Germinal center (tissue), 1 donor: ENCODE measurements around the gene VAV2.

Experiments
- DNase-seq: peaks from one replicate; pipeline ENCODE4 v3.0.0; 2012; ENCODE audit warnings: mixed read lengths, low spot score

VAV2 gene

DNA sequence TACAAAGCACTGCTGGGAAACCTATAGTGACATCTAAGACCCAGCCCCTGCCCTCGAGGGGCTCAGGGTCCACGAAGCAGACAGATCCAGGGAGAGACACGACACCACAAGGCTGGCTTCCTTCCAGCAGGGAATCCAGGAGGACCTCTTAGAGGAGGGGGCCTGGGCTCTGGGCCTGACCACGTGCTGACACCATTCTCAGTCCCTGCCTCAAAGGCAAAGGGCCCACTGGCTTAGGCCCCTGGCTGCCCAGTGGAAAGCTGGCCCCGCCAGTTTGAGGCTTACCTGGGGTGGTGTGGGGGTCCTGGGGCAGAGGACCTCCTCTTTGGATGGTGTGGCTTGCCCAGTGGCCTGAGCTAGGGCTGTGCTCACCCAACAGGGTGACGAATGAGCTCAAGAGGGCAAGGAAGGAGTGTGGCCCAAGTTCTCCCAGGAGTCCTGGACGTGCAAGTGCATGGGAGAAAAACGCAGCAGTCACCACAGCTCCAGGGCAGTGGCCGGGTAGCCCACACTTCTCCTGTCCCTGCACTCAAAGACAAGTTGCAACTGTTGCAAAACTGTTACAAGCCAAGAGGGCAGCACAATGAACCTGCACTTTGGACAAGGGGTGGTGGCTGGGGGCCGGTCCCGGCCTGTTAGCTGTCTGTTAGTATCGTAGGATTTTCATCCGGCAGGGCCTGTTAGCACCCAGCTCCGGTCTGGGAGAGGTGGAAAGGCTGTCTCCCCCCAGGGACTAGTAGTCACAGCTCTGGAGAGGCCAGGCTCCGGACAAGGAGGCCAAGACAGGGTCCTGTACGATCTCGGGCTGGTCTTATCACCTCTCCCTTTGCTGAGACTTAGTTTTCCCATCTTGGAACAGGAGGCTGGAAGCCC, 252.5 kb downstream of the VAV2 start:
- DNase-seq: no peak

DNA sequence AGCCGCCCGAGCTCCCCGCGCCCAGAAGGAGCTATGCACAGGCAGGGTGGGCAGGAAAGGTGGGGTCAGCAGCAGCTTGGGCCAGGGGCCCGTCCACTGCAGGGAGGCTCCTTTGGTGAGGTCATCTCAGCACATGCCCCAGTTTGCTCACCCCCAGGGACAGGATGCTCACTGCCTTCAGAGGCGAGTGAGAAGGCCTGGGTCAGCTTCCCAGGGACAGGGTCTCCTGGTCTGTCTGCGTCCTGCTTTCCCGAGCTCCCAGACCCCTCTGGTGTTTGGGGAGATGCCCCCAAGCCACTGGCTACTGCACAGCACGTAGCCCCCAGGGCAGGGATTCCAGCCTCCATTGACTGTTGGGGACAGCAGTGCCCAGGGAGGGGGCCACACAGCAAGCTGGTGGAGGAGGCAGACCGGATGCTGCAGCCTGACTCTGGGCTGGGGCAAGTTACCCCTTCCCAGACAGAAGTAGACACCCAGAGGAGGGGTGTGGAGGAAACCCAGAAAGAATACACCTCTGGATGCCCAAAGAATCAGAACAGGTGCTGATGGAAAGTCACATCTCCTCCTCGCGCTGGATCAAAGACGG, 253.4 kb downstream of the VAV2 start:
- no peak for DNase-seq

DNA sequence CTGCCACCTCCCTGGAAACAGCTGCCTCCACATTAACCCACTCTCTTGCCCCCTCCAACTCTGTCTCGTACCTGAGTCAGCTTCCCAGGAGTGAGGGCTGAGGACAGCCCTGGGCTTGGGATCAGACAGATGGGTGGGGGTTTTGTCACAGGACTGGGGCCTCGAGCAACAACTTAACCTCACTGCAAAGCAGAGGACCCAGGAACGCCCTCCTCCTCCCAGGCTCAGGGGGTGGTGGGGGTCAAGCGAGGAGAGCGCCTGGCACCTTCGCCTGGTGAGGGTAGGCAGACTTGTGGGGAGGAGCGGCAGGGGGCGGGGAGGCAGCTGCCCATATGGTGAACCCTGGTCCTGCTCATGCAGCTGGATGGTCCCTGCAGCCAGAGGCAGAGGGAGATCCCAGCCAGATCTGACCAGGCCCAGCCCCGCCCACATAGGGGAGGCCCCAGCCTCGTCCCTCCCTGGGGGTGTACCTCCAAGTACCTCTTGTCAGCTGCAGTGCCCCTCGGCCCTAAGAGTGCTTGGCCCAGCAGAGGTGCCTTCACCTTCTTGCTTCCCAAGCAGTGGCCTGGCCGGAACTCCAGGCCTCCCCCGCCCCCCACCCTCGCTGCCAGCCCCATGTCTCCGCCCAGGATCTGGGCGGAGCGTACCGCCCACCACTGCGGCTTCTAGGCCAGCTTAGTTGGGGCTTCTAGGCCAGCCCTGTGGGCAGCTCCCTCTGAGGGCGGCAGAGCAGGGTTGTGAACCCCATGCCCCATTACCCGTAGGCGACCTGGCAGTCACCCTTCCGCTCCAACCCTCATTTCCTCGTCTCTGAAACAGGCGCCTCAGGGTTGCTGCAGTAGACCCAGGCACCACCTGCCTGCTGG, 254.1 kb downstream of the VAV2 start, which contains the start of gene SARDH:
TSS of gene SARDH (minus strand) at position 579 of the 866 bp plus-strand sequence. CDS start 4,179 bp downstream, outside the sequence.
- peak; percentile 47 for DNase-seq

DNA sequence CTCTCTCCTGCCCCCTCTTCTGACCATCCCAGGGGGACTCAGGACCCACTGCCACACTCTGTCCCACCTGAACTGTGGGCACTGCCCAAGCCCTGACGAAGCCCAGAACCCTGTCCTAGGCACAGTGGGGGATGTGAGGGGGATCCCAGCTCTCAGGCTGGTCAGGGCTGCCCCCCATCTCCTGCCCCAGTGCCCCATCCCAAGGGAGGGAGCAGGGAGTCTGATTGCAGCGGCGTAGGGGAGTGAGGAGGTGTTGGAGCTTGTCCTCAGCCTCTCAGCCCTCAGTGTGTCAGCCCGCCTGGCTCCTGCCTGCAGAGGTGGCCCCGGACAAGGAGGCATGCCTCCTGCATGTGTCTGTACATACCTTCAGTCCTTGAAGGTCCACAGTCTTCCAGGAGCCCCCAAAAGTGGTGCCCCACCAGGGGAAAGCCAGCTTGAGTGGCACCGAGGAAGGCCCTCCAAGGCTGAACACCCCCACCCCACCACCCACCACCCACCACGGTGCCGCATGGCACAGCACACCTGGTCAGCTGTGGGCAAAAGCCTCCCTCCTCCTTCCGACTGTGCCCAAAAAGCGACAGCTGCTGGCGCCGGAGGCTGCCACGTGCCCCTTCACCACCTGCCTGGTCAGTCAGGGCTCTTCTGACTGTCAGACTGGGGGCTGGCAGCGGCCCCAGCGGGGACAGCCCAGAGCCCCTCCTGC, 254.9 kb downstream of the VAV2 start:
- DNase-seq: no peak

DNA sequence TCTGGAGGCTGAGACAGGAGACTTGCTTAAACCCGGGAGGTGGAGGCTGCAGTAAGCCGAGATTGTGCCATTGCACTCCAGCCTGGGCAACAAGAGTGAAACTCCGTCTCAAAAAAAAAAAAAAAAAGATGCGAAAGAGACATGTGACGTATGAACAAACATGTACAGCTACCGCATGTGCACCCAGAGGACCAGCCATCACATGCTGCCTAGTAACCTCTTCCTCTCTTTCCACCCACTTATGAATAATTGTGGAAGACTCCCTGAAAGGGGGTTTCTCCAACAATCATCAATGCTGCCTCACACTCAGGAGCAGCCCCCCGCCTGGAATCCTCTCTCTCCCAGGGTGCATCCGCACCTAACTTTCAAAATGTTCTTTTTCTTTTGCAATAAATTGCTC, 256.2 kb downstream of the VAV2 start:
- DNase-seq: no peak

DNA sequence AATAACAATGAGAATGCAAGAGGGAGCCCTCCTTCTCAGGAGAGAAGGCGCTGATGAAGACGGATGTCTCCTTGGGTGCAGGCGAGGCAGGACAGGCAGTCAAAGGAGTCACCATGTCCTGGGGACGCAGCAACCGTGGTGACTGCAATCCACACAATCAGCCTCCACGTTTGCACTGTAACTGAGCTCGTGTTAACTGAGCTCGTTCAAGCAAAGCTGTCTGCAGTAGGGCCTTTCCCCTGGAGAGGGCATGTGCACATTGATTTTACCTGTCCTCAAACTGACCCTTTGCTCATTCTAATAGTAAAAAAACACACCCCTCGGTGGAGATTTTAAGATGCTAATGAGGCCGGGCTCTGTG, 256.7 kb downstream of the VAV2 start:
- no peak for DNase-seq

DNA sequence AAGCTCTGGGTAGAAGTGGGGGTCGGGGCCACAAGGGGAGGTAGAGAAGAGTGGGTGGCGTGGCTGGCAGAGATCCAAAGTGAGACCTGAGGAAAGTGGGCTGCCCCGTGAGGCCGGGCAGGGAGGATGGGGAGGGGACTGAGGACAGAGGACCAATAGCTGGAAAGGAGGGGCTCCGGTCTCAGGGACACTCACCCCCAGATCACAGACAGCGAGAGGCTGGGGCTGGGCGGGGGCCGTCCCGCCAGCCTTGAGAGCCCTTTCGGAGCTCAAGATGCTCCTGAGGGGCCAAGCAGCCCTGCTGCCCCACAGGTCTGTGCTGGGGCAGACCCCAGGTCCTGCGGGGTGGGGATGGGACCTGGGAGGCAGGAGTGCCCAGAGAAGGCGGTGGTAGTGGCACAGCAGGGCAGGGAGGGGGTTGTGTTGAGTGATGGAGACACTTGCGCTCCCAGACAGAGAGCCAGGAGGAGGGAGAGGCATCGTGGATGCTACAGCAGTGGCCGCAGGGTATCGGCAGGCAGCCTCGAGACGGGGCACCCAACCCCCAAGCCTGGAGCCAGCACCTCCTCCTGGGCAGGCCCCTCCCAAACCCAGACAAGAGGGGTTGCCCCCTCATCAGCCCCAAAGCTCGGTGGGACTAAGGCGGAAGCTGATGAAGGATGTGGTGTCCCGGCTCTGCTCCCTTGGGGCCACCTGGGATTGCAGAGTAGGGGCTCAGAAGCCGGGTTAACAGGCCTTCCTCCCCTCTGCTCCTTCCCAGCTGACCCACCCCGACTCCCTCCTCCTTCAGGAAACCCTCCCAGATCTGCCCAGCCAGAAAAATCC, 257.3 kb downstream of the VAV2 start:
- no peak for DNase-seq

DNA sequence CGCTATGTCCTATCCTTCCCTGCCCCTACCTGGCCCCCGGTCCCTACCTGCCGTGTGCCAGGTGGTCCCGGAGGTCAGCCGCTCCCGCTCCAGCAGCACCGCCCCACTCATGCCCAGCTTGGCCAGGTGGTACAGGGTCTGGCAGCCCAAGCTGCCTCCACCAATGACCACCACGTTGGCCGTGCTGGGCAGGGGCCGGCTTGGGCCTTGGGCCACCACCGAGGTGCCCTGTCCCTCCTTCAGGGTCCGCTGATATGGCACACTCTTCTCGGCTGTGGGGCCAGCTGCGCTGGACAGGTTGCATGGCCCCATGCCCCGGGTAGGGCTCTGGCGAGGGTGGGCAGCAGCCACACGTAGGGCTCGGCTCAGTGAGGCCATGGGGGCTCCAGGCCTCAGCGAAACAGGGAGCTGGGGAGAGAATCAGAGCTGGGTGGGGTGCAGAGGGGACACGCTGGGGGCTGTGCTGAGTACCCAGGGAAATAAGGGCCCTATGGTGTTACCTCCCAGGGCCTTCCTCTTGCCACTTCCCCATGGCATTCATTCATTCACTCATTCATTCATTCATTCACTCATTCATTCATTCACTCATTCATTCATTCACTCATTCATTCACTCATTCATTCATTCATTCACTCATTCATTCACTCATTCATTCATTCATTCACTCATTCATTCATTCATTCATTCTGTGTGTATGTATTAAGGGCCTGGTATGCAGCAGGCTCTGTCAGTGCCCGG, 258.2 kb downstream of the VAV2 start:
- no peak for DNase-seq

DNA sequence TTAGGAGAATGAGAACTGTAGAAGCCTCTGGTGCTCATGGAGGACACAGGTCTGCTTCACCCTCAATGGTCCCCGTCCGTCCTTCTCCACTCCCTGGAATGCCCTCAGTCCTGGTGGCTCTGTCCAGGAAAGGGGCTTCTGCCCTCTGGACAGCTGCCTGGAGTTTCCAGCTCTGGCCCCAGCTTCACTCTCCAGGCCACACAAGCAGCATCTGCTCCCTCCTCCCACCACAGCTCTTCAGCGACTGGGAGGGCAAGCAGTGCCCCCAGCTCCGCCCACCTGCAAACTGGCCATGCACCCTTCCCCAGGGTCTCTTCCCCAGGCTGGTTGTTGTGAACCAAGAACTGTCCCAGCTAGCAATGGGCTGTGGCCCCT, 258.7 kb downstream of the VAV2 start:
- DNase-seq: no peak

DNA sequence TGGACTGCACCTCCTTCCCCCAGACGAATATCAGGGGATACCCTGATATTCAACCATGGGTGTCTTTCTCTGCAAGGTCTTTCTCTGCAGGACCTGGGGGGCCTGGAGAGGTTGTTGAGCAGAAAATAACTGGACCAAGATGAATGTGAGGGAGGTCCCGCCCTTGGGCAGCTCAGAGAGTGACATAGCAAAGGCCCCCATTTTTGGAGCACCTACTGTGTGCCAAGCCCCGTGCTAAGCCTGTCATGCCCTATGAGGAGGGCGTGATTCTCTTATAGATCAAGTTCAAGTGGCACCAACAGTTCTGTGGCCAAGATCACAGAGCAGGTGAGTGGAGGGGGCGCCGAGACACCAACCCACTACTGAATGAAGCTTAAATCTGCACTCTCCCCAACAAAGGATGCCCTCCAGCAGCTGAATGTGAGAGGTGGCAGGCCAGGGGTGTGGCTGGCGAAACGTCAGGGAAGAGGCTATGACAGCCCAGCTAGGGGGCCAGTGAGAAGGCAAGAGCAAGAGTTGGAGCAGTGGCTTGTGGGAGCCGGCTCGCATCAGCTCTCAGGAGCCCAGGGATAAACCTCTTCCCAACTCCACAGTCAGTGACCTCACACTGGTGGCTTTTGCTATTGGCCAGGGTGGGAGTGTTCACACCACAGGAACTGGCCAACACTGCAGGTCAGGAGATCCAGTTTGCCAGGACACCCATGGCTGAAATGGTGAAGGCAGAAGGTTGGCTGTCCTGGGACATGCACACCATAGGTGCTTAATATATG, 259.3 kb downstream of the VAV2 start:
- DNase-seq: no peak

DNA sequence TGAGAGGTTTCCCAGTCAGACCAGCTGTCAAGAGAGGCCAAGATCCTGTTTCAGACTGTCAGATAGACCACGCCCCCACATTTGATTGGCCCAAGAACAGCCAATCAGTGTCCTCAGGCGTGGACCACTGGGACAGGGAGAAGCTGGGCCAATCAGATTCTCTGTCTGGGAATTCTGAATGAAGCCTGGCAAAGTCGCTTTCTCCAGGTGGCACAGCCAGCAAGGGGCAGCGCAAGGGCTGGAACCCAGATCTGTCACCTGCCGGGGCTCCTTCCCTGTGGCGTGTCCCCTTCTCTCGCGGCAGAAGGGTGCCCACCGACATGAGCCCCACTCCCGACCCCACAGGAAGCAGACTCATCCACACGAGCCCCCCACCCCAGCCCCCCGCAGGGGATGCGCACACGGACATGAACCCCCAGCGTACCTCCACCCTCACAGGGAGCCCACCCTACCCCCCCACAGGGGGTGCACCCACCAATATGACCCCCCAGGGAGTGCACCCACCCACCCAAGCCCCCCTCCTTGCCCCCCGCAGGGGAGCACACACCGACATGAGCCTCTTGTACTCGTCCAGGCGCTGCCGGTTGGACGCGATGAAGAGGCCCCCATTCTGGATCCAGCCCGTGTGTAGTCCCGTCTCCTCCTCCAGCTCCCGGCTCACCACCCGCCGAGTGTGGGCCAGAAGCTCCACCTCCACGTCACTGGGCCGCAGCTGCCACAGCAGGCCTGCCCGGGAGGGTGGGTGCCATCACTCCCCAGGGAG, 260.1 kb downstream of the VAV2 start:
- no peak for DNase-seq

DNA sequence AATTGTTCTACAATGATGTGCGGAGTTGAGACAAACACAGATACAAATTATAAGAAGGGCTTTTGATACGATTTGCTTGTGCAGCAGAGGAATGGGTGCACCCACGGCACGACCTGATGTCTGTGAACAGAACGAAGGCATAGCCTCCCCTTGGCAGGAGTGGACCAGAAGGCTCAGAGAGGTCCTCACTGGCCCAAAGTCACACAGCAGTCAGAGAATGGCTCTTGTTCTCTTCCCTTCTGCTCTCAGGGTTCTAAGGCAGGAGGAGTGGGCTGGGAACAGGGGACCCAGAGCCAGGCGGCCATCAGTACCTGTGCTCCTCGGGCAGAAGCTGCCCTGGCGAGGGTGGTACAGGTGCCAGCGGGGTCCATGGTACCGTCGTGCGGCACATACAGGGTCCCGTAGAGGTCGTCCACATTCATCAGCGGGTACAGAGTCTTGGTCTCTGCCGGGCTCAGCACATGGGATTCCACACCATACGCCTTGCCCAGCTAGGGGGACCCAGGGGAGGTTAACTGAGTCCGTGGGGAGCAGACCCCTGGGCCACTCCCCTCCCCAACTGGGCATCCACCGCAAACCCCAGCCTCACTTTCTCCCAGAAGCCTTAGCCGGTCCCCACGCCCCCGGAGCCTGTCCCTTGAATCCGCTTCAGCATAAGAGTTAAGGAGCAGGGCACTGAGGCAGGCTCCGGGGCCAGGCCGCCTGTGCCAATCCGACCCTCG, 261.0 kb downstream of the VAV2 start:
- no peak for DNase-seq

DNA sequence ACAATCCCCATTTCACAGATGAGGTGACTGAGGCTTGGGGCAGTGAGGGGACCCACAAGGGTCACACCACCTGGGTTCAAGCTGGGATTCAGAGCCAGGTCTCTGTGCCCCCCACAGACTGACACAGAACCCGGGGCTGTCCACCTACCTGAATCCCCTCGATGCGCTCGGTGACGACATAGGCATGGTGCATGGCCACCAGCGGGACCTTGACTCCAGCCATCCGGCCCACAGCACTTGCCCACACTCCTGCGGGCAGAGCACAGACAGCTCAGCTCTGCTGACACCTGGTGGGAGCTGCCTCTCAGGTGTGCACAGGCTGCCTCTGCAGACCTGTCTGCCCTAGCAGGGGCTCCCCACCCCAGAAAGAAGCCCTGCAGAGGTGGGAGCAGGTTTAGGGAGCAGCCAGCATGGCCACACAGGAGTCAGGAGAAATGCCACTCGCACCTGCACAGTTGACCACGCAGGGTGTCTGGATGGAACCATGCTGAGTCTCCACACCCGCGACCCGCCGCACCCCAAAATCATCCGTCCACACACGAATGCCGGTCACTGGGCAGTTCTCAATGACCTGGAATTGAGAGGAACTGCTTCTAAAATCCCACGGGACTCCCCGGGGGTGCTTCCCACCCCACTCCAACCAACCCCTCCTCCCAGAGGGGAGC, 262.4 kb downstream of the VAV2 start:
- DNase-seq: no peak

DNA sequence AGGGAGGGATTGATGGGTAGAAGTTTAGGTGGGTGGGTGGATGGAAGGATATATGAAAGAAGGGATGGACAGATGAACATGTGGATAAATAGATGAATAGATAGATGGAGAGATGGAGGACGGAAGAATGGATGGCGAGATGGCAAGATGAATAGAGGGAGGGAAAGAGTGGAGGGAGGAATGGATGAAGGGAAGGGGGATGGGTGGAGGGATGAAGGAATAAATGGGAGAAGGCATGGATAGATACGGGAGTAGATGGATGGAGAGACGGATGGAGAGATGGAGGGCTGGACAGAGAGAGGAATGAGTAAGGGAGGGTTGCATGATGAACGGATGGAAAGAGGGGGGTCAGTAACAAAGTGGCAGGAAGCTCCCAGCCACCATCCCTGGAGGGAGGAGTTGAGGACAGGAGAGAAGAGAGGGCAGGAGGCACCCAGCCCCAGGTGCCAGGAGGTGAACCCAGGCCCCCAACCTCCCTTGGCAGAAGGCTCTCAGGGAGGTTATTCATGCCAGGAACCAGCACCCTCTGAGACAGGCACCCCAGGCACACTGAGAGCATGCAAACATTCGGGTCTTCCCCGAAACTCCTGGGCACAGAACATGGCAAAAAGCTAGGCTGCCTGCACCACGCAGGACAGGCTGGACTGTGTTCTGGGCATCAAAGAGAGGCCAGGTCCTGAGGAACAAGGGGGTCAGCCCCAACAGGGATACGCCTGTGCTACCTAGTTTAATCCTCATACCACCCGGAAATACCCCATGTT, 263.1 kb downstream of the VAV2 start:
- no peak for DNase-seq

DNA sequence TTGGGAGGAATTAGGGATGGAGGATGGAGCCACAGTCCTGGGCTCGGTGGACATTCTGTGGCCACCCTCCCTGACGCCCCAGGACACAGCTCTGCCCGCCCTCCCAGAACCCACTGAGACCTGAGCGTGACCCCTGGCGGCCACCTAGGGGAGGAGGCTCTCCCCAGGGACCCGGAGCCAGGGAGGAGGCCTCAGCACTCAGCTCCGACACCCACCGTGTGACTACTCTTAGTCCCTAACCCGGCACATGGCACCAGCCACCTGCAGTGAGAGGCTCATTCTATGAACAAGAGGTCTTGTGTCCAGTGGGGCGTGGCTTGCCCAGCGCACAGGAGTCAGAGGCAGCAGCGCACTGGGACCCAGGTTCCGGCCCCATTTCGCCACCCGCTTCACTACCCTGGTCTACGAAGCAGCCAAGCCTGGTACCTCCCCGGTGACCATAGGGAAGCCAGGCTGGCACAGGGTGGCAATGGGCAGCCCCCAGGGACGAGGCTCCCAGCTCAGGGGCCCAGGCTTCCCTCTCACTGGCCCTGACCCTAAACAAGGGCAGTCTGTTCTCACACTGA, 264.2 kb downstream of the VAV2 start:
- DNase-seq: no peak

DNA sequence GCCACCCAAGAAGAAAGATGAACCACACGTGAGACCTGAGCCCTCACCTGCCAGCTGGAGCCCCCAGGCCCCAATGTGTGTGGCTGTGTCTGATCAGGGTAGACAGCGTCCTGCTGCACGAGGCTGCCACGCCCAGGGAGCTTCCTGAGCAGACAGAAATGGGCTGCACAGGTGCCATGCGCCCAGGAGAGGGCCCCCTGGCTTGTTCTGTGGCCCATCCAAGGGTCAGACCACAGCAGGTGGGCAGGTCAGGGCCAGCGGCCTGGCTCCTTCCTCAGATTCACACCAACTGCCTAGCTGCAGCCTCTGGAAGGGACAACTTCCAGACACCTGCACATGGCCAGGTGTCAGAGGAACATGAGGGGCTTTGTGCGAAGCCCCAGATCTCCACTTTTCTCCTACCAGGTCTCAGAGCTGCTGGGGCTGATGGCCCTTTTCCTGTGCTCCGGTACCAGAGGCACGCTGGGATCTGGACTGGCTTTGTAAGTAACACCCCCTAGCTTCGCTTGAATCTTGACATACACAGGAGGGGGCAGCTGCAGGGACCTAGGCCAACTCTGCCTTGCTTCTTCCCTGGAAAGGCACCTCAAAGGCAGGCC, 264.7 kb downstream of the VAV2 start:
- DNase-seq: no peak
